H9 (cell line): ENCODE results near the gene INPP5A. TPM values are rescaled to one million over a fixed set of nuclear protein-coding genes. Genes with fewer than 3 reads are reported as not detected.

ENCODE experiments used
- DNase-seq: peaks from one replicate; pipeline ENCODE4 v3.0.0-alpha.2; 2017
- H2AFZ ChIP-seq: one replicate; pipeline ENCODE4 v1.6.1; 2013; ENCODE audit warnings: mild to moderate bottlenecking, low read length, control low read depth, moderate library complexity
- H2AK5ac ChIP-seq: 2 replicates; pipeline ENCODE4 v1.6.1; 2013; ENCODE audit warnings: low read length, control low read depth, mixed read lengths; ENCODE audit not compliant: insufficient read length
- H2BK120ac ChIP-seq: one replicate; pipeline ENCODE4 v1.6.1; 2013; ENCODE audit warnings: low read depth, mild to moderate bottlenecking, low read length, control low read depth, inconsistent platforms; ENCODE audit not compliant: poor library complexity, severe bottlenecking
- H2BK12ac ChIP-seq: 2 replicates; pipeline ENCODE4 v1.6.1; 2013; ENCODE audit warnings: low read length, control low read depth, mixed read lengths, low read depth; ENCODE audit not compliant: insufficient read length
- H2BK15ac ChIP-seq: 2 replicates; pipeline ENCODE4 v1.6.1; 2013; ENCODE audit warnings: low read depth, low read length, control low read depth
- H2BK20ac ChIP-seq: one replicate; pipeline ENCODE4 v1.6.1; 2013; ENCODE audit warnings: low read depth, mild to moderate bottlenecking, low read length, control low read depth, inconsistent platforms; ENCODE audit not compliant: poor library complexity, severe bottlenecking
- H2BK5ac ChIP-seq: 2 replicates; pipeline ENCODE4 v1.6.1; 2013; ENCODE audit warnings: low read length, control low read depth, mixed read lengths; ENCODE audit not compliant: insufficient read length
- H3K14ac ChIP-seq: 2 replicates; pipeline ENCODE4 v1.6.1; 2013; ENCODE audit warnings: low read length, control low read depth; ENCODE audit not compliant: insufficient read depth
- H3K18ac ChIP-seq: 2 replicates; pipeline ENCODE4 v1.6.1; 2013; ENCODE audit warnings: low read depth, mild to moderate bottlenecking, mixed read lengths, low read length, control low read depth; ENCODE audit not compliant: insufficient read length
- H3K23ac ChIP-seq: 2 replicates; pipeline ENCODE4 v1.6.1; 2013; ENCODE audit warnings: low read length, control low read depth, mixed read lengths, low read depth; ENCODE audit not compliant: insufficient read length
- H3K23me2 ChIP-seq: 2 replicates; pipeline ENCODE4 v1.6.1; 2013; ENCODE audit warnings: low read depth, mild to moderate bottlenecking, mixed read lengths, low read length, control low read depth; ENCODE audit not compliant: insufficient read length, poor library complexity, severe bottlenecking
- H3K27ac ChIP-seq: 2 replicates; pipeline ENCODE4 v1.5.1; 2013; ENCODE audit warnings: low read length, control low read depth, mixed read lengths, low read depth; ENCODE audit not compliant: insufficient read length
- H3K27me3 ChIP-seq: 2 replicates; pipeline ENCODE4 v1.6.1; 2013; ENCODE audit warnings: low read length, control low read depth, inconsistent platforms; ENCODE audit not compliant: insufficient read depth
- H3K4ac ChIP-seq: 2 replicates; pipeline ENCODE4 v1.6.1; 2013; ENCODE audit warnings: low read depth, mild to moderate bottlenecking, control low read depth, inconsistent platforms, low read length, moderate library complexity
- H3K4me1 ChIP-seq: 2 replicates; pipeline ENCODE4 v1.6.1; 2013; ENCODE audit warnings: low read length, control low read depth, inconsistent platforms; ENCODE audit not compliant: insufficient read depth
- H3K4me2 ChIP-seq: 2 replicates; pipeline ENCODE4 v1.6.1; 2013; ENCODE audit warnings: low read length, control low read depth, mixed read lengths; ENCODE audit not compliant: insufficient read length, insufficient read depth
- H3K56ac ChIP-seq: 2 replicates; pipeline ENCODE4 v1.6.1; 2013; ENCODE audit warnings: low read depth, mild to moderate bottlenecking, mixed read lengths, low read length, control low read depth; ENCODE audit not compliant: insufficient read length
- H3K79me1 ChIP-seq: 2 replicates; pipeline ENCODE4 v1.6.1; 2013; ENCODE audit warnings: low read depth, mild to moderate bottlenecking, moderate library complexity, low read length, control low read depth, inconsistent platforms; ENCODE audit not compliant: insufficient read depth, poor library complexity, severe bottlenecking
- H3K79me2 ChIP-seq: 2 replicates; pipeline ENCODE4 v1.6.1; 2013; ENCODE audit warnings: low read length, control low read depth, inconsistent platforms; ENCODE audit not compliant: insufficient read depth
- H3K9ac ChIP-seq: 2 replicates; pipeline ENCODE4 v1.6.1; 2013; ENCODE audit warnings: low read length, control low read depth, mixed read lengths; ENCODE audit not compliant: insufficient read length; ENCODE audit errors: extremely low read depth
- H3K9me3 ChIP-seq: one replicate; pipeline ENCODE4 v1.6.1; 2013; ENCODE audit warnings: low read depth, low read length, inconsistent platforms; ENCODE audit not compliant: control insufficient read depth
- H3T11ph ChIP-seq: one replicate; pipeline ENCODE4 v1.6.1; 2013; ENCODE audit warnings: mild to moderate bottlenecking, low read length, control low read depth, inconsistent platforms
- H4K20me1 ChIP-seq: one replicate; pipeline ENCODE4 v1.6.1; 2013; ENCODE audit not compliant: control insufficient read depth, insufficient read length, insufficient read depth
- H4K5ac ChIP-seq: 2 replicates; pipeline ENCODE4 v1.6.1; 2013; ENCODE audit warnings: low read depth, mild to moderate bottlenecking, mixed read lengths, low read length, control low read depth; ENCODE audit not compliant: insufficient read length
- H4K8ac ChIP-seq: replicated peaks from 2 replicates; pipeline ENCODE4 v1.6.1; 2013; ENCODE audit warnings: low read length, control low read depth, mixed read lengths, low read depth; ENCODE audit not compliant: insufficient read length
- H4K91ac ChIP-seq: 2 replicates; pipeline ENCODE4 v1.6.1; 2013; ENCODE audit warnings: low read depth, mild to moderate bottlenecking, moderate library complexity, mixed read lengths, low read length, control low read depth; ENCODE audit not compliant: insufficient read length
- H3K27ac Mint-ChIP-seq, 3 experiments: 2 replicates in 2 of 3; 3 replicates in 1 of 3; pipeline ENCODE4 v1.8.0; 2020 to 2021; ENCODE audit warnings: mixed read lengths in 3 of 3, mild to moderate bottlenecking in 1 of 3, moderate library complexity in 1 of 3
- H3K27me3 Mint-ChIP-seq: 2 replicates; pipeline ENCODE4 v1.8.0; 2021; ENCODE audit warnings: low read depth, mild to moderate bottlenecking, moderate library complexity, mixed read lengths
- H3K36me3 Mint-ChIP-seq, 3 experiments: 2 replicates in 2 of 3; 3 replicates in 1 of 3; pipeline ENCODE4 v1.8.0; 2020 to 2021; ENCODE audit warnings: low read depth in 3 of 3, mixed read lengths in 3 of 3; ENCODE audit not compliant: insufficient read depth in 1 of 3
- H3K4me1 Mint-ChIP-seq, 2 experiments: 2 replicates each; pipeline ENCODE4 v1.8.0; 2020; ENCODE audit warnings: mixed read lengths in 2 of 2
- H3K4me3 Mint-ChIP-seq, 2 experiments: 2 replicates in 1 of 2; 3 replicates in 1 of 2; pipeline ENCODE4 v1.8.0; 2020 to 2021; ENCODE audit warnings: mild to moderate bottlenecking in 2 of 2, mixed read lengths in 2 of 2, moderate library complexity in 1 of 2
- H3K9me3 Mint-ChIP-seq, 2 experiments: 2 replicates in 1 of 2; 3 replicates in 1 of 2; pipeline ENCODE4 v1.8.0; 2020; ENCODE audit warnings: mild to moderate bottlenecking in 2 of 2, mixed read lengths in 2 of 2, moderate library complexity in 1 of 2
- WGBS: extraction: QIAGEN DNeasy Blood & Tissue Kit; methylation state at CpG from one replicate; pipeline ENCODE4 v1.1.7; 2013; ENCODE audit warnings: missing lambda C conversion rate, low lambda C conversion rate, mixed read lengths; ENCODE audit not compliant: insufficient read length; ENCODE audit errors: extremely low coverage; 5-methylcytosine and 5-hydroxymethylcytosine counted together
- total RNA-seq: library from RNA; stranded (reverse); gene quantifications from 2 replicates; pipeline ENCODE4 v1.2.1, GENCODE V29; 2021
- TF ChIP-seq, protein P1 (sequence below): fragments of 200-600 bp; sonication (generic); conservative IDR thresholded peaks from 3 replicates; pipeline ENCODE4 v1.8.0; 2021; ENCODE audit warnings: antibody characterized with exemption, mild to moderate bottlenecking

The INPP5A gene
- total RNA-seq, 1 experiment from 2014 or later: 17.7 TPM

GRCh38 chr10:132728741-132729140, 191.2 kb downstream of the INPP5A start:
- no peak overlapping the region for H3K4me2 ChIP-seq
- H3K4ac ChIP-seq: no peak overlapping the region
- H3K23me2 ChIP-seq: no peaks in the 10 kb centered on the region
- no peak overlapping the region for H4K5ac ChIP-seq
- H4K20me1 ChIP-seq: no peaks in the 10 kb centered on the region
- no peak overlapping the region for H3K27ac ChIP-seq
- no peak overlapping the region for H3K18ac ChIP-seq
- H2AFZ ChIP-seq: no peak overlapping the region
- no peaks in the 10 kb centered on the region for H3K79me1 ChIP-seq
- H3T11ph ChIP-seq: no peak overlapping the region
- H3K4me1 Mint-ChIP-seq: no peaks in the 10 kb centered on the region
- H4K91ac ChIP-seq: no peak overlapping the region
- H3K14ac ChIP-seq: no peak overlapping the region
- H4K8ac ChIP-seq: no peak overlapping the region
- H2AK5ac ChIP-seq: no peak overlapping the region
- H3K36me3 Mint-ChIP-seq: no peaks in the 10 kb centered on the region; a peak in 1 of 7 replicates
- no peak overlapping the region for H2BK5ac ChIP-seq
- no peaks in the 10 kb centered on the region for H3K9me3 Mint-ChIP-seq
- no peak overlapping the region for H3K4me3 Mint-ChIP-seq
- H2BK15ac ChIP-seq: no peak overlapping the region
- H3K27me3 Mint-ChIP-seq: no peaks in the 10 kb centered on the region
- no peak overlapping the region for H3K56ac ChIP-seq
- no peak for DNase-seq
- H3K79me2 ChIP-seq: no peaks in the 10 kb centered on the region
- no peaks in the 10 kb centered on the region for H3K27me3 ChIP-seq
- no peak overlapping the region for H3K27ac Mint-ChIP-seq
- H3K9me3 ChIP-seq: no peaks in the 10 kb centered on the region
- H2BK20ac ChIP-seq: no peak overlapping the region
- no peaks in the 10 kb centered on the region for H3K4me1 ChIP-seq
- TF ChIP-seq, protein P1, sequence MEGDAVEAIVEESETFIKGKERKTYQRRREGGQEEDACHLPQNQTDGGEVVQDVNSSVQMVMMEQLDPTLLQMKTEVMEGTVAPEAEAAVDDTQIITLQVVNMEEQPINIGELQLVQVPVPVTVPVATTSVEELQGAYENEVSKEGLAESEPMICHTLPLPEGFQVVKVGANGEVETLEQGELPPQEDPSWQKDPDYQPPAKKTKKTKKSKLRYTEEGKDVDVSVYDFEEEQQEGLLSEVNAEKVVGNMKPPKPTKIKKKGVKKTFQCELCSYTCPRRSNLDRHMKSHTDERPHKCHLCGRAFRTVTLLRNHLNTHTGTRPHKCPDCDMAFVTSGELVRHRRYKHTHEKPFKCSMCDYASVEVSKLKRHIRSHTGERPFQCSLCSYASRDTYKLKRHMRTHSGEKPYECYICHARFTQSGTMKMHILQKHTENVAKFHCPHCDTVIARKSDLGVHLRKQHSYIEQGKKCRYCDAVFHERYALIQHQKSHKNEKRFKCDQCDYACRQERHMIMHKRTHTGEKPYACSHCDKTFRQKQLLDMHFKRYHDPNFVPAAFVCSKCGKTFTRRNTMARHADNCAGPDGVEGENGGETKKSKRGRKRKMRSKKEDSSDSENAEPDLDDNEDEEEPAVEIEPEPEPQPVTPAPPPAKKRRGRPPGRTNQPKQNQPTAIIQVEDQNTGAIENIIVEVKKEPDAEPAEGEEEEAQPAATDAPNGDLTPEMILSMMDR: no peak
- H3K9ac ChIP-seq: no peak overlapping the region
- H3K23ac ChIP-seq: no peak overlapping the region
- H2BK12ac ChIP-seq: no peak overlapping the region
- H2BK120ac ChIP-seq: no peak overlapping the region
- no CpG with 5 or more reads among the region's 22 CpGs for WGBS
